Loucy (cell line): ENCODE data around the gene SND1.

ENCODE experiments used
- CTCF ChIP-seq: fragments of 200-600 bp; sonication (generic); conservative IDR thresholded peaks from 2 replicates; pipeline ENCODE4 v1.5.1; 2014; ENCODE audit warnings: mild to moderate bottlenecking, antibody characterized with exemption, low read length
- EZH2phosphoT487 ChIP-seq: fragments of 200-600 bp; IDR thresholded peaks from 2 replicates; pipeline ENCODE4 v1.6.1; 2018; ENCODE audit warnings: antibody characterized with exemption, mild to moderate bottlenecking, moderate library complexity, borderline replicate concordance

- TF ChIP-seq CTCF (no peak), EZH2phosphoT487 (no peak)
Observed at GRCh38 chr7:128074736-128075135, 422.7 kb downstream of the SND1 start.
